Ishikawa (cell line): ENCODE data around the gene CAMK1D.

Source experiments
- USF1 ChIP-seq: IDR thresholded peaks from 2 replicates; pipeline ENCODE4 v1.6.1; 2012
- ZBTB7A ChIP-seq: IDR thresholded peaks from 2 replicates; pipeline ENCODE4 v1.6.1; 2012; ENCODE audit warnings: low read depth

GRCh38 chr10:12768156-12769100, 419.1 kb downstream of the CAMK1D start:
- TF ChIP-seq ZBTB7A (no peak), USF1 (no peak)
